ENCODE measurements around the gene TCEA3. TPM values are rescaled to one million over a fixed set of nuclear protein-coding genes. Genes with fewer than 3 reads are reported as not detected.

TCEA3 gene
- total RNA-seq, 3 donors from 2014 or later: 95.7 to 200 (median 125) TPM

GRCh38 chr1:23444596-23445390 is 20.2 kb upstream of the TCEA3 start:
- DNase-seq: no peak
- ATAC-seq: no peak
- Histone ChIP-seq H3K4me3 (no peak overlapping the region), H3K36me3 (ENCODE audit: low read depth) (no peaks in the 10 kb centered on the region), H3K9me3 (no peaks in the 10 kb centered on the region), H3K4me1 (ENCODE audit: low read depth) (no peaks in the 10 kb centered on the region)
- intact Hi-C loops (cut with DNase I, micrococcal nuclease): no loop called here
- TF ChIP-seq, protein P1, sequence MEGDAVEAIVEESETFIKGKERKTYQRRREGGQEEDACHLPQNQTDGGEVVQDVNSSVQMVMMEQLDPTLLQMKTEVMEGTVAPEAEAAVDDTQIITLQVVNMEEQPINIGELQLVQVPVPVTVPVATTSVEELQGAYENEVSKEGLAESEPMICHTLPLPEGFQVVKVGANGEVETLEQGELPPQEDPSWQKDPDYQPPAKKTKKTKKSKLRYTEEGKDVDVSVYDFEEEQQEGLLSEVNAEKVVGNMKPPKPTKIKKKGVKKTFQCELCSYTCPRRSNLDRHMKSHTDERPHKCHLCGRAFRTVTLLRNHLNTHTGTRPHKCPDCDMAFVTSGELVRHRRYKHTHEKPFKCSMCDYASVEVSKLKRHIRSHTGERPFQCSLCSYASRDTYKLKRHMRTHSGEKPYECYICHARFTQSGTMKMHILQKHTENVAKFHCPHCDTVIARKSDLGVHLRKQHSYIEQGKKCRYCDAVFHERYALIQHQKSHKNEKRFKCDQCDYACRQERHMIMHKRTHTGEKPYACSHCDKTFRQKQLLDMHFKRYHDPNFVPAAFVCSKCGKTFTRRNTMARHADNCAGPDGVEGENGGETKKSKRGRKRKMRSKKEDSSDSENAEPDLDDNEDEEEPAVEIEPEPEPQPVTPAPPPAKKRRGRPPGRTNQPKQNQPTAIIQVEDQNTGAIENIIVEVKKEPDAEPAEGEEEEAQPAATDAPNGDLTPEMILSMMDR (IDR thresholded peaks at IDR 0.05): no peak

- intact Hi-C loops (cut with DNase I, micrococcal nuclease): no loop called here
- no peaks in the 10 kb centered on the region for H3K9me3 ChIP-seq
- no peaks in the 10 kb centered on the region for H3K4me1 ChIP-seq (ENCODE audit: low read depth)
- DNase-seq: peak in 1 of 3 donors; percentile 55
- ATAC-seq: peak; percentile 75
- TF ChIP-seq, protein P1 (IDR thresholded peaks at IDR 0.05): no peak
- no peaks in the 10 kb centered on the region for H3K36me3 ChIP-seq (ENCODE audit: low read depth)
- H3K4me3 ChIP-seq: no peak overlapping the region
These were observed 19.6 kb upstream of the TCEA3 start for GRCh38 chr1:23444104-23444533.

GRCh38 chr1:23442751-23443150 is 18.2 kb upstream of the TCEA3 start:
- TF ChIP-seq, protein P1 (IDR thresholded peaks at IDR 0.05): no peak
- Histone ChIP-seq H3K9me3 (no peaks in the 10 kb centered on the region), H3K4me1 (ENCODE audit: low read depth) (no peaks in the 10 kb centered on the region), H3K36me3 (ENCODE audit: low read depth) (no peaks in the 10 kb centered on the region), H3K4me3 (no peak overlapping the region)
- intact Hi-C loops (cut with DNase I, micrococcal nuclease): no loop called here
- no peak for DNase-seq
- ATAC-seq: no peak

DNA sequence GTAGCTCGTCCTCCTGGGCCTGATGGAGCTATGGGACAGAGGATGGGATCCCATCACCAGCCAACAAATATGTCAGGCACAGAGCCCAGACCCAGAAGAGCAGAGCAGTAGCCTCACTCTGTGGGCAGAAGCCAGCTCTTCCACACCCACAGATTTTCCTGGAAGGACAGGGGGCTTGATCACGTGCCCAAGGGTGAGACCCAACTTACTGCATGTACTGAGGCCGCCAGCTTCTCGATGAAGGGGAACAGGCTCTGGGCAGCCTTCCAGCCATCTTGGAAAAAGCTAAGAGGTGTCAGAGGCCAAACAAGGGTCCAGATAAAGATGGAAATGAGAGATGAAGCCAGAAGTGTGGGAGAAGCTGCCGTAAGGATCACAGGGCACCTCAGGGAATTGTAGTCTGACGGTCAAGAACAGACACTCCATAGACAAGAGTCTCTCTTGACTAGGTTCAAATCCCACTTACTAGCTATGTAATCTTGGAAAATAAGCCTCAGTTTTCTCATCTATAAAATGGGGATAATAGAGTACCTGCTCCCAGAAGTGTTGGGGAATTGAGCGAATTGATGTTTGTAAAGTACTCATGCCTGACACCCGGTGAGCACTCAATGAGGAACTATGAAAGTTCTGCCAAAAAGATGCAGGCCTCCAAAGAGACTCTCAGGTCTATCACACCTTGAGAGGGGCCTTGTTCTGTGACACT is 17.0 kb upstream of the TCEA3 start:
- intact Hi-C loops (cut with DNase I, micrococcal nuclease): no loop called here
- no peaks in the 10 kb centered on the region for H3K36me3 ChIP-seq (ENCODE audit: low read depth)
- H3K4me1 ChIP-seq (ENCODE audit: low read depth): peaks cover 5% of the 10 kb centered on the region
- no peak for DNase-seq
- no peak for ATAC-seq
- no peaks in the 10 kb centered on the region for H3K9me3 ChIP-seq
- TF ChIP-seq, protein P1 (IDR thresholded peaks at IDR 0.05): no peak
- H3K4me3 ChIP-seq: no peak overlapping the region

GRCh38 chr1:23438545-23438944 is 14.0 kb upstream of the TCEA3 start:
- Histone ChIP-seq H3K4me3 (no peak overlapping the region), H3K4me1 (ENCODE audit: low read depth) (peaks cover 14% of the 10 kb centered on the region), H3K36me3 (ENCODE audit: low read depth) (no peaks in the 10 kb centered on the region), H3K9me3 (no peaks in the 10 kb centered on the region)
- intact Hi-C loops (cut with DNase I, micrococcal nuclease): no loop called here
- ATAC-seq (no peak), DNase-seq (no peak)
- TF ChIP-seq, protein P1 (IDR thresholded peaks at IDR 0.05): no peak
